GM13976 (cell line): ENCODE measurements around the gene ARHGEF9.

Experiments
- DNase-seq: peaks from one replicate; pipeline ENCODE4 v3.0.0; 2012; ENCODE audit warnings: low spot score
- in situ Hi-C: fragments of 300-500 bp; cut with MboI; formaldehyde crosslinking; loops from one replicate; pipeline ENCODE4 v1.12.0; 2022; ENCODE audit warnings: low sequenced_read_pairs, mixed read lengths, inconsistent platforms; ENCODE audit not compliant: unreplicated experiment
- TF ChIP-seq, protein P1 (sequence below): IDR thresholded peaks from 2 replicates; pipeline ENCODE4 v1.5.1; 2012; ENCODE audit warnings: borderline replicate concordance, mild to moderate bottlenecking; ENCODE audit not compliant: insufficient read depth; ENCODE audit errors: extremely low read depth, missing control alignments, control extremely low read depth

The ARHGEF9 gene

DNA sequence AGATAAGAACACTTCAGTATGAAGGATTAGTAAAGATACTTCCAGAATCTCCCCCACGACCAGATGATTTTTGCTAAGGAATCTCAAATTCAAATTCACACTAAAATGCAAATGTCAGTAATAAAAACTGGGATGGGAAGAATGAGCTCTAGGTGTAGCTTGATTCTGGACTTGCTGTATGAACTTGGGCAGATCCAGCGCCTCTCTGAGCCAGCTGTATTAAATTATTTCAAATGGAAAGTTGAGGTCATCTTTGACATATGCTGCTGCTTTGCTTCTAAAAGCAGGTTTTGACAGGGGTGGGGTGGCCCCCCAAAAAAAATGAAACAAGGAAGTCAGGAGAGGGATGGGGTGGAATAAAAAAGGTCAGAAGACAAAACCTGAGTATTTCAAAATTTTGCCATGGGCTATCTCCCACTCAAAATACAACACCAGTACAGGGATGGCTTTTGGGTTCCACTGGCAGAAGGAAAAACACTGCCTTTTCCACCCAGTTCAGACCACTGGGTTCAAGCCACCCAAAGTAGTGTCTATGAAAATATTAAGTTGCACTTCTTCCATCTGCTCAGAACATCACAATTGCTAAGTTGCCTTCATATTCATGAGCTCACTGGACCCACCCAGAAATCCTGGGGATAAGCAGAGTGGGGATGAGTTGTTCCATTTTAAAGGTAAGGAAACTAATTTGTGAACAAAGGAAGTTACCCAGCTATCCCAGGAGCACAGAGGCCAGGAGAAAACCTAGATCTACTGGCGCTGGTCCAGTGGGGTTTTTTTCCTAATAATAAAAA is 47.7 kb downstream of the ARHGEF9 start:
- DNase-seq: no peak
- in situ Hi-C loops: no loop called here
- TF ChIP-seq, protein P1, sequence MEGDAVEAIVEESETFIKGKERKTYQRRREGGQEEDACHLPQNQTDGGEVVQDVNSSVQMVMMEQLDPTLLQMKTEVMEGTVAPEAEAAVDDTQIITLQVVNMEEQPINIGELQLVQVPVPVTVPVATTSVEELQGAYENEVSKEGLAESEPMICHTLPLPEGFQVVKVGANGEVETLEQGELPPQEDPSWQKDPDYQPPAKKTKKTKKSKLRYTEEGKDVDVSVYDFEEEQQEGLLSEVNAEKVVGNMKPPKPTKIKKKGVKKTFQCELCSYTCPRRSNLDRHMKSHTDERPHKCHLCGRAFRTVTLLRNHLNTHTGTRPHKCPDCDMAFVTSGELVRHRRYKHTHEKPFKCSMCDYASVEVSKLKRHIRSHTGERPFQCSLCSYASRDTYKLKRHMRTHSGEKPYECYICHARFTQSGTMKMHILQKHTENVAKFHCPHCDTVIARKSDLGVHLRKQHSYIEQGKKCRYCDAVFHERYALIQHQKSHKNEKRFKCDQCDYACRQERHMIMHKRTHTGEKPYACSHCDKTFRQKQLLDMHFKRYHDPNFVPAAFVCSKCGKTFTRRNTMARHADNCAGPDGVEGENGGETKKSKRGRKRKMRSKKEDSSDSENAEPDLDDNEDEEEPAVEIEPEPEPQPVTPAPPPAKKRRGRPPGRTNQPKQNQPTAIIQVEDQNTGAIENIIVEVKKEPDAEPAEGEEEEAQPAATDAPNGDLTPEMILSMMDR: no peak

DNA sequence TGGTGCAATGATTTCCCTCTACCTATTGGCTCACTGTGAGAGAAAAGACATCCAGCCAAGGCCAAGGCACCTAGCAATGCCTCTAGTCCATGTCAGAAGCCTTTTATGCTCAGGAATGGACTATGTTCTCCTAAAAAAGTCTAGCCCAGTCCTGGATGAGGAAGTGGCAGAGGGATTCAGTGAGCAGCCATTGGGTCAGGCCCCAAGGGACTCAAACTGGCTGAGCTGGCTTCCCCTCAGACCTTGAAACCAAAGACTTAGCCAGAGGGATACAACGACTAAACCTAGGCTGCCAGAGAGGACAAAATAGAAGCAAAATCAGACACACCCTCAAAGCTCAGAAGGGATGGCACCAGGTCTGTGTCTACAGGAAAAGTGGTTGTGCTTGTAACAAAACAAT is 49.1 kb downstream of the ARHGEF9 start:
- in situ Hi-C loops: no loop called here
- TF ChIP-seq, protein P1: no peak
- DNase-seq: no peak

GRCh38 chrX:63720293-63720692 is 64.7 kb downstream of the ARHGEF9 start:
- in situ Hi-C loops: no loop called here
- no peak for DNase-seq
- TF ChIP-seq, protein P1: no peak

- TF ChIP-seq, protein P1: no peak
- in situ Hi-C loops: no loop called here
- DNase-seq: no peak
Measured at GRCh38 chrX:63719633-63720032, 65.4 kb downstream of the ARHGEF9 start.

DNA sequence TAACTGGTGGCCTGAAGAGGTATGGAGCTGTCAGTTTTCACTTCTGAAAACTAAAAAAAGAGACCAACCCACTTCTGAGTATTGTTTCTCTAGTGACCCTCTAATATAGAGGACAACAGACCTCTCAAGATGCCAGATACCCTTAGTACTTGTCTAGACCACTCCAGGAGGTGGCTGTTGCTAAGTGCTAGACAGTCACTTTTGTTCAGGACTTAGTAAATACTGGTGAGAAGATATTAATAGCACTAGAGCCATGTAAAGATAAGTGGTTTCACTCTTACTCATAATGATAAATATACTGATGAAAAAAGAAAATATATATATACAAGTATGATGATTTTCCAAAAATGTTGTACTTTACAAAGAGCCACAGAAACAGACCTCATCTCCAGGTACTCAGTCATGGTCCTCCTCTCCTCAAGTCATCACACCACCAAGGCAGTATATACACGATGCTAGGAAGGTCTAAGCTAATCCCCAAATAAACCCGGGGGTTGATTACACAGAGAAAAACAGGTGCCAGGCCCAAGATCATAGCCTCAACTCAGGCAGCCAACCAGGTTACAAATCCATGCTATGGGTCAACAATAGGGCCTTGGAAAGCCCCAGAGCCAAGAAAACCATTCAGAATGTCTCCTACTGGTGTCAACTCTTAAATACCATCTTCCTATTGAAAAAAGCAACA is 66.9 kb downstream of the ARHGEF9 start:
- DNase-seq: peak; percentile 21
- TF ChIP-seq, protein P1: no peak
- in situ Hi-C loops: no loop called here

GRCh38 chrX:63713526-63713925 is 71.5 kb downstream of the ARHGEF9 start:
- TF ChIP-seq, protein P1: no peak
- DNase-seq: no peak
- in situ Hi-C loops: no loop called here

DNA sequence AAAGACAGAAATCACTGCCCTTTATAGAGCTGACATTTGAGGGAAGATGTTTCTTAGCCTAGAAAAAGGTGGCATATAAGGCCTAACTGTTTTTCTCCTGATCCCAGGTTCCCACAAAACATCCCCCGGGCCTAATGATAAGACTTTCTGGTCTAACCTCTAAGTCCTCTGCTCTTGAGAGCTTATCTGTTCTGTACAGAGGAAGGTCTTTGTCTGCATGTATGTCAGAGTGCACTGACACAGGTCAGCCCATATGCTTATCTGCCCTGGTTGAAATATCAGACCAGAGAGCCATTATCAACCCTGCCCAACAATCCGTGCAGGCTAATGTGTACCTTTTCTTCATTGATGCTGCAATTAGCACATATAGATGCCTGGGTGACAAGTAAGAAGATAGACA is 76.2 kb downstream of the ARHGEF9 start:
- in situ Hi-C loops: no loop called here

More for the DNA sequence above, 76.2 kb downstream of the ARHGEF9 start:
- no peak for DNase-seq
- TF ChIP-seq, protein P1: no peak
